ENCODE data around the gene B3GNT5. TPM values are rescaled to one million over a fixed set of nuclear protein-coding genes. Genes with fewer than 3 reads are reported as not detected.

Gene B3GNT5
- total and polyA plus RNA-seq, 2 experiments from 2014 or later: 4.9 to 6.4 TPM

DNA sequence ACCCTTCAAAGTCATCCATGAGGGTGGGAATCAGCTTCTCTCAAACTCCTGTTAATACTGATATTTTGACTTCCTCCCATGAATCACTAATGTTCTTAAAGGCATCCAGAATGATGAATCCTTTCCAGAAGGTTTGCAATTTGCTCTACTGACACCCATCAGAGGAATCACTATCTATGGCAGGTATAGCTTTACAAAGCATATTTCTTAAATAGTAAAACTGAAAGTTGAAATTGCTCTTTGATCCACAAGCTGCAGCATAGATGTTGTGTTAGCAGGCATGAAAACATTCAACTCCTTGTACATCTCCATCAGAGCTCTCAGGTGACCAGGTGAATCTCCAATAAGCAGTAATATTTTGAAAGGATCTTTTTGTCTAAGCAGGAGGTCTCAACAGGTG, 66.3 kb downstream of the B3GNT5 start:
- no peaks in the 10 kb centered on the region for H3K27me3 Mint-ChIP-seq (ENCODE audit: insufficient read depth, low read depth, poor library complexity)
- Histone ChIP-seq H3K4me2 (no peak overlapping the region), H4K20me1 (replicated peaks; ENCODE audit: insufficient read depth) (no peaks in the 10 kb centered on the region; the same call in 1 of the 2 replicates), H3K9me2 (ENCODE audit: insufficient read depth) (no peaks in the 10 kb centered on the region), H3K27ac (ENCODE audit: low read depth) (no peak overlapping the region), H3K79me2 (replicated peaks; ENCODE audit: insufficient read depth) (no peaks in the 10 kb centered on the region), H3K36me3 (ENCODE audit: insufficient read depth) (peaks cover 5% of the 10 kb centered on the region; the same call in 1 of the 2 replicates), H2AFZ (no peak overlapping the region), H3K4me1 (ENCODE audit: insufficient read depth) (no peaks in the 10 kb centered on the region), H3K4me3 (no peak overlapping the region), H3K27me3 (ENCODE audit: insufficient read depth) (no peaks in the 10 kb centered on the region), H3F3A (replicated peaks; ENCODE audit: low read depth) (no peaks in the 10 kb centered on the region)
- DNase-seq (ENCODE audit: low spot score) (no peak), ATAC-seq (no peak)
- TF ChIP-seq ZNF331 (CRISPR knock-in tag; IDR thresholded peaks at IDR 0.05; ENCODE audit: low read depth) (no peak), NANOG (IDR thresholded peaks at IDR 0.05; ENCODE audit: borderline replicate concordance) (no peak), STAT1 (IDR thresholded peaks at IDR 0.05; ENCODE audit: unreplicated experiment) (no peak), EZH2phosphoT487 (IDR thresholded peaks at IDR 0.05; ENCODE audit: unreplicated experiment) (no peak), ZNF114 (CRISPR knock-in tag; IDR thresholded peaks at IDR 0.05) (no peak), POLR2AphosphoS5 (IDR thresholded peaks at IDR 0.05; ENCODE audit: low read depth) (no peak)
- TF ChIP-seq, protein P1, sequence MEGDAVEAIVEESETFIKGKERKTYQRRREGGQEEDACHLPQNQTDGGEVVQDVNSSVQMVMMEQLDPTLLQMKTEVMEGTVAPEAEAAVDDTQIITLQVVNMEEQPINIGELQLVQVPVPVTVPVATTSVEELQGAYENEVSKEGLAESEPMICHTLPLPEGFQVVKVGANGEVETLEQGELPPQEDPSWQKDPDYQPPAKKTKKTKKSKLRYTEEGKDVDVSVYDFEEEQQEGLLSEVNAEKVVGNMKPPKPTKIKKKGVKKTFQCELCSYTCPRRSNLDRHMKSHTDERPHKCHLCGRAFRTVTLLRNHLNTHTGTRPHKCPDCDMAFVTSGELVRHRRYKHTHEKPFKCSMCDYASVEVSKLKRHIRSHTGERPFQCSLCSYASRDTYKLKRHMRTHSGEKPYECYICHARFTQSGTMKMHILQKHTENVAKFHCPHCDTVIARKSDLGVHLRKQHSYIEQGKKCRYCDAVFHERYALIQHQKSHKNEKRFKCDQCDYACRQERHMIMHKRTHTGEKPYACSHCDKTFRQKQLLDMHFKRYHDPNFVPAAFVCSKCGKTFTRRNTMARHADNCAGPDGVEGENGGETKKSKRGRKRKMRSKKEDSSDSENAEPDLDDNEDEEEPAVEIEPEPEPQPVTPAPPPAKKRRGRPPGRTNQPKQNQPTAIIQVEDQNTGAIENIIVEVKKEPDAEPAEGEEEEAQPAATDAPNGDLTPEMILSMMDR (conservative IDR thresholded peaks at IDR 0.05; ENCODE audit: low read depth in 2 of 2): no peak
- TF ChIP-seq, protein P2, sequence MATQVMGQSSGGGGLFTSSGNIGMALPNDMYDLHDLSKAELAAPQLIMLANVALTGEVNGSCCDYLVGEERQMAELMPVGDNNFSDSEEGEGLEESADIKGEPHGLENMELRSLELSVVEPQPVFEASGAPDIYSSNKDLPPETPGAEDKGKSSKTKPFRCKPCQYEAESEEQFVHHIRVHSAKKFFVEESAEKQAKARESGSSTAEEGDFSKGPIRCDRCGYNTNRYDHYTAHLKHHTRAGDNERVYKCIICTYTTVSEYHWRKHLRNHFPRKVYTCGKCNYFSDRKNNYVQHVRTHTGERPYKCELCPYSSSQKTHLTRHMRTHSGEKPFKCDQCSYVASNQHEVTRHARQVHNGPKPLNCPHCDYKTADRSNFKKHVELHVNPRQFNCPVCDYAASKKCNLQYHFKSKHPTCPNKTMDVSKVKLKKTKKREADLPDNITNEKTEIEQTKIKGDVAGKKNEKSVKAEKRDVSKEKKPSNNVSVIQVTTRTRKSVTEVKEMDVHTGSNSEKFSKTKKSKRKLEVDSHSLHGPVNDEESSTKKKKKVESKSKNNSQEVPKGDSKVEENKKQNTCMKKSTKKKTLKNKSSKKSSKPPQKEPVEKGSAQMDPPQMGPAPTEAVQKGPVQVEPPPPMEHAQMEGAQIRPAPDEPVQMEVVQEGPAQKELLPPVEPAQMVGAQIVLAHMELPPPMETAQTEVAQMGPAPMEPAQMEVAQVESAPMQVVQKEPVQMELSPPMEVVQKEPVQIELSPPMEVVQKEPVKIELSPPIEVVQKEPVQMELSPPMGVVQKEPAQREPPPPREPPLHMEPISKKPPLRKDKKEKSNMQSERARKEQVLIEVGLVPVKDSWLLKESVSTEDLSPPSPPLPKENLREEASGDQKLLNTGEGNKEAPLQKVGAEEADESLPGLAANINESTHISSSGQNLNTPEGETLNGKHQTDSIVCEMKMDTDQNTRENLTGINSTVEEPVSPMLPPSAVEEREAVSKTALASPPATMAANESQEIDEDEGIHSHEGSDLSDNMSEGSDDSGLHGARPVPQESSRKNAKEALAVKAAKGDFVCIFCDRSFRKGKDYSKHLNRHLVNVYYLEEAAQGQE (IDR thresholded peaks at IDR 0.05; ENCODE audit: unreplicated experiment): no peak
- TF ChIP-seq, protein P3, sequence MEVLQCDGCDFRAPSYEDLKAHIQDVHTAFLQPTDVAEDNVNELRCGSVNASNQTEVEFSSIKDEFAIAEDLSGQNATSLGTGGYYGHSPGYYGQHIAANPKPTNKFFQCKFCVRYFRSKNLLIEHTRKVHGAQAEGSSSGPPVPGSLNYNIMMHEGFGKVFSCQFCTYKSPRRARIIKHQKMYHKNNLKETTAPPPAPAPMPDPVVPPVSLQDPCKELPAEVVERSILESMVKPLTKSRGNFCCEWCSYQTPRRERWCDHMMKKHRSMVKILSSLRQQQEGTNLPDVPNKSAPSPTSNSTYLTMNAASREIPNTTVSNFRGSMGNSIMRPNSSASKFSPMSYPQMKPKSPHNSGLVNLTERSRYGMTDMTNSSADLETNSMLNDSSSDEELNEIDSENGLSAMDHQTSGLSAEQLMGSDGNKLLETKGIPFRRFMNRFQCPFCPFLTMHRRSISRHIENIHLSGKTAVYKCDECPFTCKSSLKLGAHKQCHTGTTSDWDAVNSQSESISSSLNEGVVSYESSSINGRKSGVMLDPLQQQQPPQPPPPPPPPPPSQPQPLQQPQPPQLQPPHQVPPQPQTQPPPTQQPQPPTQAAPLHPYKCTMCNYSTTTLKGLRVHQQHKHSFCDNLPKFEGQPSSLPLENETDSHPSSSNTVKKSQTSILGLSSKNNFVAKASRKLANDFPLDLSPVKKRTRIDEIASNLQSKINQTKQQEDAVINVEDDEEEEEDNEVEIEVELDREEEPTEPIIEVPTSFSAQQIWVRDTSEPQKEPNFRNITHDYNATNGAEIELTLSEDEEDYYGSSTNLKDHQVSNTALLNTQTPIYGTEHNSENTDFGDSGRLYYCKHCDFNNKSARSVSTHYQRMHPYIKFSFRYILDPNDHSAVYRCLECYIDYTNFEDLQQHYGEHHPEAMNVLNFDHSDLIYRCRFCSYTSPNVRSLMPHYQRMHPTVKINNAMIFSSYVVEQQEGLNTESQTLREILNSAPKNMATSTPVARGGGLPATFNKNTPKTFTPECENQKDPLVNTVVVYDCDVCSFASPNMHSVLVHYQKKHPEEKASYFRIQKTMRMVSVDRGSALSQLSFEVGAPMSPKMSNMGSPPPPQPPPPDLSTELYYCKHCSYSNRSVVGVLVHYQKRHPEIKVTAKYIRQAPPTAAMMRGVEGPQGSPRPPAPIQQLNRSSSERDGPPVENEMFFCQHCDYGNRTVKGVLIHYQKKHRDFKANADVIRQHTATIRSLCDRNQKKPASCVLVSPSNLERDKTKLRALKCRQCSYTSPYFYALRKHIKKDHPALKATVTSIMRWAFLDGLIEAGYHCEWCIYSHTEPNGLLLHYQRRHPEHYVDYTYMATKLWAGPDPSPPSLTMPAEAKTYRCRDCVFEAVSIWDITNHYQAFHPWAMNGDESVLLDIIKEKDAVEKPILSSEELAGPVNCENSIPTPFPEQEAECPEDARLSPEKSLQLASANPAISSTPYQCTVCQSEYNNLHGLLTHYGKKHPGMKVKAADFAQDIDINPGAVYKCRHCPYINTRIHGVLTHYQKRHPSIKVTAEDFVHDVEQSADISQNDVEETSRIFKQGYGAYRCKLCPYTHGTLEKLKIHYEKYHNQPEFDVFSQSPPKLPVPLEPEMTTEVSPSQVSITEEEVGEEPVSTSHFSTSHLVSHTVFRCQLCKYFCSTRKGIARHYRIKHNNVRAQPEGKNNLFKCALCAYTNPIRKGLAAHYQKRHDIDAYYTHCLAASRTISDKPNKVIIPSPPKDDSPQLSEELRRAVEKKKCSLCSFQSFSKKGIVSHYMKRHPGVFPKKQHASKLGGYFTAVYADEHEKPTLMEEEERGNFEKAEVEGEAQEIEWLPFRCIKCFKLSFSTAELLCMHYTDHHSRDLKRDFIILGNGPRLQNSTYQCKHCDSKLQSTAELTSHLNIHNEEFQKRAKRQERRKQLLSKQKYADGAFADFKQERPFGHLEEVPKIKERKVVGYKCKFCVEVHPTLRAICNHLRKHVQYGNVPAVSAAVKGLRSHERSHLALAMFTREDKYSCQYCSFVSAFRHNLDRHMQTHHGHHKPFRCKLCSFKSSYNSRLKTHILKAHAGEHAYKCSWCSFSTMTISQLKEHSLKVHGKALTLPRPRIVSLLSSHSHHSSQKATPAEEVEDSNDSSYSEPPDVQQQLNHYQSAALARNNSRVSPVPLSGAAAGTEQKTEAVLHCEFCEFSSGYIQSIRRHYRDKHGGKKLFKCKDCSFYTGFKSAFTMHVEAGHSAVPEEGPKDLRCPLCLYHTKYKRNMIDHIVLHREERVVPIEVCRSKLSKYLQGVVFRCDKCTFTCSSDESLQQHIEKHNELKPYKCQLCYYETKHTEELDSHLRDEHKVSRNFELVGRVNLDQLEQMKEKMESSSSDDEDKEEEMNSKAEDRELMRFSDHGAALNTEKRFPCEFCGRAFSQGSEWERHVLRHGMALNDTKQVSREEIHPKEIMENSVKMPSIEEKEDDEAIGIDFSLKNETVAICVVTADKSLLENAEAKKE (CRISPR knock-in tag; IDR thresholded peaks at IDR 0.05): no peak
- no peak overlapping the region for H3K27ac Mint-ChIP-seq
- peaks cover 8% of the 10 kb centered on the region; the same call in 2 of the 3 replicates for H3K4me1 Mint-ChIP-seq
- H3K9me3 Mint-ChIP-seq: no peaks in the 10 kb centered on the region
- H3K4me3 Mint-ChIP-seq: no peak overlapping the region
- no peaks in the 10 kb centered on the region; the same call in 2 of the 3 replicates for H3K36me3 Mint-ChIP-seq (ENCODE audit: low read depth)
